ENCODE results near the gene RHOH.

DNA sequence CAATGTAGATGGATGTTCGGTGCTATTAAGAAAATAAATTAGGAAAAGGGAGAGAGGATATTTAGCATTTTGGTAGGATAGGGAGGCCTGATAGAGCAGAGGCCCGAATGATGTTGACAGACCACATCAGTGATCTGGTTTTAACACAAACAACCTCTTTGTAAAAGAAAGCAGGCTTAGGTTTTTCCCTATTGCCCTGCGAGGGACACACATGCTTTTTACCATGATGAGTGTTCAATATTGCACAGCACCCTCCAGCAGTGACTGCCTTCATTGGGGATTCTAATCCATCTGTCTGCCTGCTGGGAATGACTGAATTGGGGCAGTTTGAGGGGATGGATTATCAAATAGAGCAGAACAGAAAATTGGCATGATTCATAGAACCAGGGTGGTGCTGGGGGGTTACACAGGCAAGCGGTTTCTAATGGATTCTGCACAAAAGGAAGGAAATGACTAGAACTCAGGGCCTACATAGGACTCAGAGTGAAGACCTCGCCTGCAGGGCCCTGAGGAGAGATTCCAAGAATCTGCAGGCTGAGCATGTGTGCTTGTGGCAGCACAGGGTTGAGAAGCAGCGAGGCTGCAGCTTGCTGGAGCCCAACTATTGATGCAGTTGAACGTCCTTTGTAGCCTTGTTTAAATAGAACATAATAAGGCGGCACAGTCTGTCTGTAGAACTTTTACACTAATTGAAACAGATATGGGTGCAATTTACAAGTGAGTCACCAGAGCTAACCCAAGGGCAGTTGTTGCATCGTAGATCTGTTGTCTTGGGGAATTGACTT is 58.0 kb downstream of the RHOH start:
- TF ChIP-seq POLR2A (IDR thresholded peaks at IDR 0.05) (no peak), EP300 (IDR thresholded peaks at IDR 0.05) (no peak)

All from suprapubic skin (tissue), 2 donors.